CD14-positive monocyte (primary cell): ENCODE results near the gene TXN. TPM values are rescaled to one million over a fixed set of nuclear protein-coding genes. Genes with fewer than 3 reads are reported as not detected.
A peak's percentile ranks its signal among the peaks of the same experiment; 100 is the strongest.

ENCODE experiments used
- DNase-seq, 3 donors: peaks; one replicate each; pipeline ENCODE4 v3.0.0-alpha.2; 2011 to 2022
- H2AFZ ChIP-seq: 2 replicates; pipeline ENCODE4 v1.6.0; 2012; ENCODE audit warnings: mild to moderate bottlenecking, low read depth, low read length, inconsistent platforms; ENCODE audit not compliant: insufficient read depth, poor library complexity, severe bottlenecking
- H3K27ac ChIP-seq, 2 donors: 1 replicate in 1 of 2; 2 replicates in 1 of 2; pipeline ENCODE4 v1.5.1; 2012 to 2013; ENCODE audit warnings: low read length in 2 of 2, control low read depth in 1 of 2, inconsistent platforms in 1 of 2, low read depth in 1 of 2, mild to moderate bottlenecking in 1 of 2
- H3K27me3 ChIP-seq, 2 donors: one replicate each; pipeline versions ENCODE4 v1.6.0 to v1.6.1; 2011 to 2013; ENCODE audit warnings: low read length in 2 of 2; ENCODE audit not compliant: control insufficient read depth in 2 of 2, insufficient read depth in 2 of 2
- H3K36me3 ChIP-seq, 2 donors: replicated peaks in 1 of 2; 1 replicate in 1 of 2; 2 replicates in 1 of 2; pipeline versions ENCODE4 v1.5.1 to v1.6.1; 2012 to 2013; ENCODE audit warnings: low read length in 2 of 2, control low read depth in 1 of 2, inconsistent platforms in 1 of 2, mild to moderate bottlenecking in 1 of 2; ENCODE audit not compliant: insufficient read depth in 2 of 2, control insufficient read depth in 1 of 2
- H3K4me1 ChIP-seq, 2 donors: 1 replicate in 1 of 2; 2 replicates in 1 of 2; pipeline versions ENCODE4 v1.5.1 to v1.6.1; 2012 to 2013; ENCODE audit warnings: low read length in 2 of 2, control low read depth in 1 of 2, inconsistent platforms in 1 of 2, mild to moderate bottlenecking in 1 of 2, moderate library complexity in 1 of 2; ENCODE audit not compliant: insufficient read depth in 2 of 2, control insufficient read depth in 1 of 2
- H3K4me2 ChIP-seq: replicated peaks from 2 replicates; pipeline ENCODE3; 2012; ENCODE audit warnings: low read length, moderate library complexity, mild to moderate bottlenecking; ENCODE audit not compliant: poor library complexity, severe bottlenecking; ENCODE audit errors: extremely low read depth
- H3K4me3 ChIP-seq, 3 experiments: fragments of 200-600 bp in 1 of 3; sonication (generic) in 1 of 3; replicated peaks in 1 of 3; 1 replicate in 2 of 3; 2 replicates in 1 of 3; pipeline ENCODE4 v1.5.1; 2011 to 2013; ENCODE audit warnings: low read length in 3 of 3, mild to moderate bottlenecking in 3 of 3, control low read depth in 2 of 3, low read depth in 2 of 3, inconsistent platforms in 1 of 3, moderate library complexity in 1 of 3
- H3K79me2 ChIP-seq: 2 replicates; pipeline ENCODE4 v1.6.0; 2012; ENCODE audit warnings: mild to moderate bottlenecking, control low read depth, inconsistent platforms, low read length, moderate library complexity; ENCODE audit not compliant: insufficient read depth
- H3K9ac ChIP-seq: 2 replicates; pipeline ENCODE4 v1.6.0; 2017; ENCODE audit warnings: low read length, mild to moderate bottlenecking; ENCODE audit not compliant: insufficient read depth, poor library complexity, severe bottlenecking
- H3K9me3 ChIP-seq, 2 donors: replicated peaks in 1 of 2; 1 replicate in 1 of 2; 2 replicates in 1 of 2; pipeline versions ENCODE4 v1.5.1 to v1.6.1; 2012 to 2013; ENCODE audit warnings: low read length in 2 of 2, control low read depth in 1 of 2; ENCODE audit not compliant: control insufficient read depth in 1 of 2, insufficient read depth in 1 of 2
- H4K20me1 ChIP-seq: 2 replicates; pipeline ENCODE4 v1.6.0; 2012; ENCODE audit warnings: mild to moderate bottlenecking, low read length, control low read depth, moderate library complexity; ENCODE audit not compliant: insufficient read depth
- H3K27ac Mint-ChIP-seq, 7 donors: one replicate each; pipeline ENCODE4 v1.8.0; 2020; ENCODE audit warnings: mild to moderate bottlenecking in 7 of 7, mixed read lengths in 7 of 7, moderate library complexity in 6 of 7, inconsistent platforms in 2 of 7
- H3K27me3 Mint-ChIP-seq, 3 donors: one replicate each; pipeline ENCODE4 v1.8.0; 2021 to 2022; ENCODE audit warnings: low read depth in 3 of 3, mild to moderate bottlenecking in 3 of 3, mixed read lengths in 3 of 3, moderate library complexity in 3 of 3, inconsistent platforms in 1 of 3
- H3K36me3 Mint-ChIP-seq, 2 donors: one replicate each; pipeline ENCODE4 v1.8.0; 2020; ENCODE audit warnings: mixed read lengths in 2 of 2, inconsistent platforms in 1 of 2, mild to moderate bottlenecking in 1 of 2
- H3K4me1 Mint-ChIP-seq: one replicate; pipeline ENCODE4 v1.8.0; 2020; ENCODE audit warnings: mild to moderate bottlenecking, mixed read lengths
- H3K4me3 Mint-ChIP-seq, 2 donors: one replicate each; pipeline ENCODE4 v1.8.0; 2020; ENCODE audit warnings: mild to moderate bottlenecking in 2 of 2, mixed read lengths in 2 of 2, moderate library complexity in 1 of 2
- H3K9me3 Mint-ChIP-seq, 7 donors: one replicate each; pipeline ENCODE4 v1.8.0; 2020 to 2022; ENCODE audit warnings: mixed read lengths in 7 of 7, mild to moderate bottlenecking in 6 of 7, moderate library complexity in 6 of 7, inconsistent platforms in 2 of 7
- CTCF ChIP-seq: fragments of 200-600 bp; IDR thresholded peaks from one replicate; pipeline ENCODE4 v1.8.0; 2022; ENCODE audit warnings: antibody characterized with exemption, mild to moderate bottlenecking
- WGBS: methylation state at CpG from one replicate; pipeline ENCODE4 v1.1.5; 2013; ENCODE audit warnings: missing lambda C conversion rate; ENCODE audit not compliant: insufficient coverage; 5-methylcytosine and 5-hydroxymethylcytosine counted together
- intact Hi-C, 2 donors: fragments of 100-400 bp; cut with micrococcal nuclease; formaldehyde crosslinking; loops; one replicate each; pipeline versions ENCODE4 v1.15.0 to v1.15.1; 2023
- polyA plus RNA-seq, 3 donors: library from polyadenylated mRNA; depleted of rRNA in 1 of 3; unstranded in 2 of 3; stranded (reverse) in 1 of 3; fragments of 300-500 nt in 2 of 3; fragments of >200 nt in 1 of 3; fragmentation: Illumina TruSeq in 2 of 3; gene quantifications; 1 replicate in 2 of 3; 2 replicates in 1 of 3; pipeline ENCODE4 v1.2.3, GENCODE V29; 2012 to 2021

The TXN gene
- polyA plus RNA-seq, 3 donors = 91.8 to 224 (median 209) TPM

GRCh38 chr9:110228321-110228720, 28.0 kb downstream of the TXN start:
- no peak overlapping the region for H3K9ac ChIP-seq
- H3K9me3 ChIP-seq = no peaks in the 10 kb centered on the region
- intact Hi-C loops = no loop called here
- no peaks in the 10 kb centered on the region for H3K4me1 Mint-ChIP-seq
- no peak for TF ChIP-seq CTCF
- peaks cover 0 to 2% (median 1%) of the 10 kb centered on the region in 3 donors for H3K27me3 Mint-ChIP-seq
- no peaks in the 10 kb centered on the region for H4K20me1 ChIP-seq
- H3K36me3 ChIP-seq = no peaks in the 10 kb centered on the region
- 100% methylated on average over 1 of the region's 2 CpGs for WGBS
- no peak overlapping the region for H3K27ac ChIP-seq
- no peak overlapping the region for H3K4me3 Mint-ChIP-seq
- no peak for DNase-seq
- no peaks in the 10 kb centered on the region for H3K36me3 Mint-ChIP-seq
- no peak overlapping the region for H3K4me2 ChIP-seq
- no peak overlapping the region for H2AFZ ChIP-seq
- peaks cover 0 to 7% (median 3%) of the 10 kb centered on the region in 7 donors for H3K9me3 Mint-ChIP-seq
- H3K4me3 ChIP-seq = no peak overlapping the region
- no peaks in the 10 kb centered on the region for H3K27me3 ChIP-seq
- peak overlapping the region in 1 of 7 donors; percentile 73 for H3K27ac Mint-ChIP-seq
- H3K79me2 ChIP-seq = no peaks in the 10 kb centered on the region
- H3K4me1 ChIP-seq = no peaks in the 10 kb centered on the region

GRCh38 chr9:110224583-110224982, 31.7 kb downstream of the TXN start:
- no peak overlapping the region for H3K9ac ChIP-seq
- peaks cover 0 to 2% (median 0%) of the 10 kb centered on the region in 3 donors for H3K27me3 Mint-ChIP-seq
- intact Hi-C loops = no loop called here
- no peak for TF ChIP-seq CTCF
- no peak overlapping the region for H3K27ac Mint-ChIP-seq
- H3K4me1 ChIP-seq = no peaks in the 10 kb centered on the region
- no peaks in the 10 kb centered on the region for H3K4me1 Mint-ChIP-seq
- no peak overlapping the region for H2AFZ ChIP-seq
- no peaks in the 10 kb centered on the region for H3K36me3 Mint-ChIP-seq
- no peaks in the 10 kb centered on the region for H4K20me1 ChIP-seq
- no peaks in the 10 kb centered on the region for H3K9me3 ChIP-seq
- WGBS = no CpG with 5 or more reads among the region's 3 CpGs
- no peak overlapping the region for H3K4me3 Mint-ChIP-seq
- H3K79me2 ChIP-seq = no peaks in the 10 kb centered on the region
- H3K9me3 Mint-ChIP-seq = peaks cover 0 to 3% (median 2%) of the 10 kb centered on the region in 7 donors
- H3K36me3 ChIP-seq = no peaks in the 10 kb centered on the region
- no peaks in the 10 kb centered on the region for H3K27me3 ChIP-seq
- DNase-seq = no peak
- no peak overlapping the region for H3K27ac ChIP-seq
- no peak overlapping the region for H3K4me3 ChIP-seq
- H3K4me2 ChIP-seq = no peak overlapping the region
